ENCODE measurements around the gene TGM6. TPM values are rescaled to one million over a fixed set of nuclear protein-coding genes. Genes with fewer than 3 reads are reported as not detected.

Gene TGM6
- total RNA-seq, 1 donor from 2014 or later, result not detected

Small RNAs within 50 kb of the gene (small RNA-seq; reads per million reads assigned to genes)
- gene RF00019, result not detected

Other genes with a start within 250 kb of the TGM6 start
- gene TGM3, start 84.9 kb upstream of the TGM6 start, total RNA-seq, result 0.16 TPM
- 43.5 TPM for gene SNRPB, start 89.9 kb downstream of the TGM6 start, total RNA-seq
- 11.5 TPM for gene ZNF343, start 128.0 kb downstream of the TGM6 start, total RNA-seq
- gene TMC2, start 155.7 kb downstream of the TGM6 start, total RNA-seq, result 1.7 TPM

All from occipital lobe (tissue), 2 donors.